Stimulated activated CD4-positive, alpha-beta T cell treated with anti-CD3 and anti-CD28 coated beads, TNF-alpha, amount 100 ng/mL, for 48 hours (primary cell): Measurements from ENCODE around the gene TAAR8.
"Not testable (repeated sequence)": the region's sequence is repeated elsewhere in the genome, so short reads cannot be mapped to it uniquely, and the experiment has no call there.

Experiments
- DNase-seq, 3 donors: peaks; one replicate each; pipeline ENCODE4 v3.0.0-alpha.2; 2020; ENCODE audit warnings: low read depth in 3 of 3

TAAR8 gene

DNA sequence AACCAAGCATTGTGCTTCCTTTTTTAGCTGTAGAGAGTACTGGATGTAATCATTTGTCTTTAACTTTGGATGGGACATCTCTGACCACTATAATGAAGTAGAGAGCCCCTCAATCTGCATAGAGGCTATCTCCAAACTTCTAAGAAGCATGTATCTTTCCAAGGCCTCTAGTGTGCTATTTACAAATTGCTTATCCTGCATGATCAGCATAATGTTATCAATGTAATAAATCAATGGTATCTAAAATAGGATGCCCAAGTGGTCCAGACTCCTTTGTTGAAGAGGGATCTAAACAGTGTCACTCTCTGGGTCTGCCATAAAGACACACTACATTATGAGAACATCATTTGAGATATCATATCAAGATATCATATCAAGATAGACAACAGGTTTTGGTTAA lies 7.6 kb upstream of the TAAR8 start:
- no peak for DNase-seq

- DNase-seq = no peak
These were observed 3.6 kb upstream of the TAAR8 start for GRCh38 chr6:132548746-132549463.

GRCh38 chr6:132551214-132551613 lies 1.3 kb upstream of the TAAR8 start:
- DNase-seq = no peak

DNA sequence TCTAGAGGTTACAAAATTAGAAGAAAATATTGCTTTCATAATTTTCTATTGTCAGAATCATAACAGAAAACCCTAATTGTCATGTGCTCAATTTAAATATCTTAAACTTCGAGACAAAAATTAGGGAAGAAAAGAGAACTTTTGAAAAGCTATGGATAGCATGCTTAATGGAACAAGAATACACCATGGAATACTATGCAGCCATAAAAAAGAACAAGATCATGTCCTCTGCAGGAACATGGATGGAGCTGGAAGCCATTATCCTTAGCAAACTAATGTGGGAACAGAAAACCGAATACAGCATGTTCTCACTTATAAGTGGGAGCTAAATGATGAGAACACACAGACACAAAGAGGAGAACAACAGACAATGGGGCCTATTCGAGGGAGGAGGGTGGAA lies 7.6 kb downstream of the TAAR8 start:
- DNase-seq = not testable (repeated sequence)

- DNase-seq = no peak
These were observed 13.9 kb downstream of the TAAR8 start for GRCh38 chr6:132566404-132566803.

GRCh38 chr6:132567566-132567965 lies 15.1 kb downstream of the TAAR8 start:
- no peak for DNase-seq

DNA sequence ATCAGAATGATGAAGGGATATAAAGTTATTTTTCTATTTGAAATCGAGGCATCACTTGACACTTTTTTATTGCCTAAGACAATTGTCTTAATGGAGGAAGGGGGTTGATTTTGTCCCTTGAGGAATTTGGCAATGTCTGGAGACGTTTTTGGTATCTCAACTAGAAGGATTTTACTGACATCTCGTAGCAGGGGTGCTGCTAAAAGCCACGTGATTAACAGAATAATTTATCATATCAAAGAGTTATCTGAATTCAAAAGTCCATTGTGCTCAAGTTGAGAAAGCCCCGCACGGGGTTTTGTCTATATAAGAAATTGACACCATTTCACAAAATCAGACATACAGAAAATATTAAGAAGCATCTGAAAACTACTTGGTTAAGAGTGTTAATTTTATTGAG lies 16.1 kb downstream of the TAAR8 start:
- no peak for DNase-seq

- no peak for DNase-seq
These were observed 16.7 kb downstream of the TAAR8 start for GRCh38 chr6:132569170-132569569.

DNA sequence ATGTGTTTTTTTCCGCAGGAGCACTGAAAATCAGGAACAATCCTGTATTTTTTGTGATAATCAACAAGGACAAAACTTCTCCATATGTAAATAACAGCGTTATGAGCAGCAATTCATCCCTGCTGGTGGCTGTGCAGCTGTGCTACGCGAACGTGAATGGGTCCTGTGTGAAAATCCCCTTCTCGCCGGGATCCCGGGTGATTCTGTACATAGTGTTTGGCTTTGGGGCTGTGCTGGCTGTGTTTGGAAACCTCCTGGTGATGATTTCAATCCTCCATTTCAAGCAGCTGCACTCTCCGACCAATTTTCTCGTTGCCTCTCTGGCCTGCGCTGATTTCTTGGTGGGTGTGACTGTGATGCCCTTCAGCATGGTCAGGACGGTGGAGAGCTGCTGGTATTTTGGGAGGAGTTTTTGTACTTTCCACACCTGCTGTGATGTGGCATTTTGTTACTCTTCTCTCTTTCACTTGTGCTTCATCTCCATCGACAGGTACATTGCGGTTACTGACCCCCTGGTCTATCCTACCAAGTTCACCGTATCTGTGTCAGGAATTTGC lies 17.8 kb downstream of the TAAR8 start, which contains the start of gene TAAR6:
TAAR6 (plus strand) TSS at position 102 of the 557 bp plus-strand sequence; CDS start at position 102, 0 bp downstream.
- no peak for DNase-seq

DNA sequence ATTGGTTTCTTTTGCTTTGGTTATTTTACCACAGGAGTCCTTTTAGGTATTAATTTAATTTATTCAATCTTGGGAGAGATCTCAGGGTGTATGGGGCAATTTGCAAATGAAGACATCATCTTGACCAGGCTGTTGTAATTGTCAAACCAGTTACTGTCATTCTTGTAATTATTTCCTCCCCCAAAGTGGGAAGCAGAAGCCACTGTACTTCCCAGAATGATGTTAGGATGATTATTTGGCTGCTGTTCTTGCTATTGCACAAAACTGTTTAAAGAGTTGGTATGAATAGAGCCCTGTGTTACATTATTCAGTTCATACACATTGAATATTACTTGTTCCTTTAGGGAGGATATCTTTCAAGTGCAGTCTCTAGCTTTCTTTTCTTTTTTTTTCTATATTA lies 19.3 kb downstream of the TAAR8 start:
- DNase-seq = no peak

DNA sequence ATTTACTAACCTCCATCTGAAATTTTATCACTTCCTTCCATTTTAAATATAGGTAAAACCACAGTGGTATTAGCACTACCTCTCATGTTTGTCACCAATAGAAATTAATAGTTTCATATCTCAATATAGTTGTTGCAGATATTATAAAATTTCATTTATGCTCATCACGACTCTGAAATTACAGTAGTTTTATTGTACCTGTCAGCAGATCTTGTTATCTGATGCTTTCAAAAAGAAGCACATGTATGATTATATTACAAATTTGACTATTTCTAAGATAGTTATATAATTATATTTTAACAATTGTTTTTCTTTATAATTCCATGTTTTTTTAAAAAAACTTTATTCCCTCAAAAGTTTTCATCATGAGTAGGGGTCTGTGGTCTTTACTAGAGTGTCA lies 32.2 kb downstream of the TAAR8 start:
- DNase-seq = no peak

DNA sequence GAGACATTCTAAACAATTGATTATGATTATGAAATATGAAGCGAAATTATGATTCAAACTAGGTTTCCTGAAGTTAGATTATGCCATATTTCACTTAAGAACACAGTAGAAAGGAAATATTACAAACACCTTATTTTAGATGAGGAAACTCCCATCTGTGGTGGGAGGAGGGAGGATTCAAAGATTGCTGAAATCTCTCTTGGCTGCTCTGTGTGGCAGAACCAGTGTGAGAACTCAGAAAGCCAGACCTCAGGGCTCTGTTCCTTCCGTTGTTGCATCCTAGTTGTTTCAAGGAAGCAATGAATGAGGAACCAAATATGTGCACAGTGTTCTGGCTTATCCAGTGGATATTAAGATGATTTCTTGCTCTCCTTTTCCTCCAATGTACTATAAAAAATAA lies 35.0 kb downstream of the TAAR8 start:
- DNase-seq = no peak

DNA sequence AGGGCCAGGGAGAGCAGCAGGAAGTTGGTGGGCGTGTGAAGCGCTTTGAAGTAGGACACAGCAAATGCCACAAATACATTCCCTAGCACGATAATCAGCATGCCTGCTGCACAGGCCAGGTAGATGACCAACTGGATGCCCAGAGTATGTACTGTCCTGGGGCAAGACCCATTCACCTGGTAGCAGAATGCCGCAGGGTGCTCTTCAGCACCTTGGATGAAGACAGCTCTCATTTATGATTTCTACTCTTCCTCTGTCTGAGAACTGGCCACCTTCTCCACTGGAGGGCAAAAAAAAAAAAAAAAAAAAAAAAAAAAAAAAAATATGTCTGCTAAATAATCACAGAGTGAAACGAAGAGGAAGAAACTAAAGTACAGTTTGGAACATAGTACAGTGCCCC lies 37.0 kb downstream of the TAAR8 start, which contains the start of gene TAAR5:
TAAR5 (minus strand) TSS at position 288 of the 400 bp plus-strand sequence; CDS start at position 233, 55 bp downstream.
- no peak for DNase-seq

DNA sequence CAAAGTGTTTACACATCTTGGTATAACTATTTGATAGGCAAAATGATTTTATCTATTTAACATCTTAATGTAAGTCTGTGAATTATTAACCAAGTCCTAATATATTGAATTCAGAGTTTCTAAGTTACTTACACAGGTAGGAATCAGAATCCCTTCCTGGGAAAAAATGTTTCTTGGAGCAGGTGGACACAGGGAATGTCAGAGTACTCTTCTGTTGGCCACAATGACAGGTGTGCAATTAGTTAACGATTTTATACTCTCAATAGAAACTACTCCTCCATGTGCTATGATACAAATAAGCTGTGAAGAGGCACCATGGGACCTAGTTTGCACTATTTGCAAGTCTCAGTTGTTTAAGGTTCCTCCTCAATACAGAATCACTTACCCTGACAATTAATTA lies 37.9 kb downstream of the TAAR8 start:
- DNase-seq = no peak

DNA sequence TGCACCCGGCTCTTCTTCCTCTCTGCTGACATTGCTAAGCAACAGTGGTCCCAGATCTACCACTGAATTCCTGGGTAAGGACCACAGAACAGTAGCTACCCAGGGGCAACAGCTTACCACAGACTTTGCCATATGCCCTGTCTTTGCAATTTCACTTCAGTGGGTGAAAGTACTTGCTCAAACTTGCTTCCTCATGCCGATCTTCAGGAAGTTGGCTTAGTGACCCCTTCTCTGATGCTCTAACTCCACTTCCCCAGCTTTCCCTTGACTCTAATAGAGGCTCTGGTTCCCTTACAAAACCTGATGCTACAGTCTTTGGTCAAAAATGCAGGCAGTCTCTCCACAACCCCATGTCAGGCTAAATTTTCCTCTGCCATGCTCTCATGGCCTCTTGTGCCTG lies 40.4 kb downstream of the TAAR8 start:
- no peak for DNase-seq

DNA sequence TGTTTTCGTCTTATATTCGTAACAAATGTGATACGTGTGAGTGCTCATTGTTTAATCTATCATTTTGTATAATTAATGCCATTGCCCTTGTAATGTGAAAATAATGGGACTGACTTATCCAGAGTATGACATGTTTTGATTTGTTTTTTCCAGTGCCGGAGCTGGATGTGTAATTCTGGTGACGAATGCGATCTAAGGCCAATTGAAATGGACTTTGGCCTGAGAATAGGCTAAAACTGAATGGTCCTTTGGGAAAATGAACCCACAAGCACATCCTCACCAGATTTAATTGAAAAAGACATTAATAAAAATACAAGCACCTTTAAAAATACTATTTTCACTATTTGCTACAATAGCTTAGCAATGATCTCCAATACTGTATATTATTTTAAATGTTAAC lies 43.7 kb downstream of the TAAR8 start:
- DNase-seq = no peak

GRCh38 chr6:132598473-132598872 lies 46.0 kb downstream of the TAAR8 start:
- DNase-seq = no peak

DNA sequence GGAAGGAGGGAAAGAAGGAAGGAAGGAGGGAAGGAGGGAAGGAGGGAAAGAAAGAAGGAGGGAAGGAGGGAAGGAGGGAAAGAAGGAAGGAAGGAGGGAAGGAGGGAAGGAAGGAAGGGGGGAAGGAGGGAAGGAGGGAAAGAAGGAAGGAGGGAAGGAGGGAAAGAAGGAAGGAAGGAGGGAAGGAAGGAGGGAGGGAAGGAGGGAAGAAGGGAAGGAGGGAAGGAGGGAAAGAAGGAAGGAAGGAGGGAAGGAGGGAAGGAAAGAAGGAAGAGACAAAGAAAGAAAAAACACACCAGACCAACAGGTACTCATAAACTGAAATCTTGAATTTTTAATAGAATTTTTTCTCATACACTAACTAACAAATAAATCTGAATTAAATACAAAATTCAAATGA lies 48.4 kb downstream of the TAAR8 start:
- DNase-seq = not testable (repeated sequence)
